K562 (cell line): ENCODE results near the gene INSIG1. TPM values are rescaled to one million over a fixed set of nuclear protein-coding genes. Genes with fewer than 3 reads are reported as not detected.

Experiments
- ARNT ChIP-seq, 2 experiments: fragments of 450-650 bp; IDR thresholded peaks; 2 replicates each; pipeline ENCODE4 v1.6.1; 2016; ENCODE audit warnings: mild to moderate bottlenecking in 1 of 2
- BRD9 ChIP-seq: fragments of 450-650 bp; IDR thresholded peaks from 2 replicates; pipeline ENCODE4 v1.6.1; 2018; ENCODE audit warnings: low read depth; ENCODE audit not compliant: partially characterized antibody
- HMG20B ChIP-seq: fragments of 250-450 bp; sonication (Bioruptor Pico); IDR thresholded peaks from 2 replicates; pipeline ENCODE4 v1.5.0; 2021; ENCODE audit warnings: mild to moderate bottlenecking
- LARP7 ChIP-seq: fragments of 450-650 bp; IDR thresholded peaks from 2 replicates; pipeline ENCODE4 v1.6.1; 2016
- NFRKB ChIP-seq: fragments of 450-650 bp; IDR thresholded peaks from 2 replicates; pipeline ENCODE4 v1.6.1; 2016; ENCODE audit warnings: low read depth
- PTBP1 ChIP-seq: fragments of 200-400 bp; formaldehyde crosslinking; IDR thresholded peaks from 2 replicates; pipeline ENCODE4 v1.6.1; 2017; ENCODE audit warnings: low read depth, low read length
- PURB ChIP-seq: sonication (generic); formaldehyde crosslinking; IDR thresholded peaks from 2 replicates; pipeline ENCODE4 v1.9.0; 2021; ENCODE audit warnings: low read depth, mild to moderate bottlenecking, missing genetic modification reagents
- RBBP5 ChIP-seq: fragments of 200-600 bp; sonication (generic); IDR thresholded peaks from 2 replicates; pipeline ENCODE4 v1.6.1; 2012; ENCODE audit warnings: borderline replicate concordance, mild to moderate bottlenecking, low read length, control low read depth, inconsistent platforms; ENCODE audit not compliant: insufficient read depth, poor library complexity, severe bottlenecking
- RBM14 ChIP-seq: fragments of 200-400 bp; formaldehyde crosslinking; IDR thresholded peaks from 2 replicates; pipeline ENCODE4 v1.6.1; 2018; ENCODE audit warnings: low read depth, mild to moderate bottlenecking, low read length, moderate library complexity, borderline replicate concordance; ENCODE audit not compliant: insufficient read depth
- RBM15 ChIP-seq: fragments of 200-400 bp; formaldehyde crosslinking; IDR thresholded peaks from 2 replicates; pipeline ENCODE4 v1.6.1; 2018; ENCODE audit warnings: mild to moderate bottlenecking, low read length, moderate library complexity; ENCODE audit not compliant: insufficient read depth
- RBM39 ChIP-seq: fragments of 200-400 bp; formaldehyde crosslinking; optimal IDR thresholded peaks from 2 replicates; pipeline ENCODE3; 2018; ENCODE audit warnings: low read depth, low read length
- SIX5 ChIP-seq, 2 experiments: IDR thresholded peaks; 2 replicates each; pipeline ENCODE4 v1.6.1; 2011; ENCODE audit warnings: low read length in 2 of 2, borderline replicate concordance in 1 of 2, low read depth in 1 of 2, mild to moderate bottlenecking in 1 of 2, moderate library complexity in 1 of 2; ENCODE audit not compliant: insufficient read depth in 1 of 2
- SMARCE1 ChIP-seq: fragments of 450-650 bp; IDR thresholded peaks from 2 replicates; pipeline ENCODE4 v1.7.1; 2016; ENCODE audit warnings: mild to moderate bottlenecking
- U2AF1 ChIP-seq: fragments of 200-400 bp; formaldehyde crosslinking; optimal IDR thresholded peaks from 2 replicates; pipeline ENCODE3; 2017; ENCODE audit warnings: mild to moderate bottlenecking, low read depth, low read length, moderate library complexity
- YBX1 ChIP-seq: fragments of 450-650 bp; IDR thresholded peaks from 2 replicates; pipeline ENCODE4 v1.7.1; 2016; ENCODE audit warnings: mild to moderate bottlenecking
- ZNF253 ChIP-seq: fragments of 250-450 bp; sonication (Bioruptor Pico); conservative IDR thresholded peaks from 2 replicates; pipeline ENCODE4 v1.6.1; 2021; ENCODE audit warnings: mild to moderate bottlenecking
- ZNF79 ChIP-seq: fragments of 250-450 bp; sonication (Bioruptor Pico); IDR thresholded peaks from 2 replicates; pipeline ENCODE4 v1.4.0; 2020; ENCODE audit warnings: low read depth, mild to moderate bottlenecking, moderate library complexity
- polyA plus RNA-seq, 8 experiments: library from polyadenylated mRNA; depleted of rRNA in 4 of 8; stranded (reverse) in 5 of 8; unstranded in 3 of 8; fragments of >200 nt; fragmentation: Nextera tagmentation in 2 of 8; fragmentation: Illumina TruSeq in 1 of 8; extraction: Ambion mirVana in 2 of 8; extraction: Trizol in 1 of 8; gene quantifications; 2 replicates each; pipeline versions ENCODE4 v1.2.1 to v1.2.3, GENCODE V29; 2011 to 2014; ENCODE audit warnings: inconsistent platforms in 1 of 8, missing spikeins in 1 of 8
- total RNA-seq, 7 experiments: library from RNA; depleted of rRNA in 6 of 7; stranded (reverse); fragments of >200 nt in 6 of 7; fragmentation: Illumina TruSeq in 2 of 7; extraction: Trizol in 2 of 7; gene quantifications; 2 replicates each; pipeline versions ENCODE4 v1.2.1 to v1.2.3, GENCODE V29; 2011 to 2021; ENCODE audit warnings: low replicate concordance in 1 of 7
- TF ChIP-seq, protein P1 (sequence below): fragments of 450-650 bp; IDR thresholded peaks from 2 replicates; pipeline ENCODE4 v1.6.1; 2016; ENCODE audit warnings: missing biosample characterization, missing genetic modification characterization
- TF ChIP-seq, protein P2 (sequence below): fragments of 450-650 bp; formaldehyde crosslinking; IDR thresholded peaks from 2 replicates; pipeline ENCODE4 v1.4.0; 2020; ENCODE audit warnings: mild to moderate bottlenecking, moderate library complexity
- TF ChIP-seq, protein P3 (sequence below): fragments of 450-650 bp; formaldehyde crosslinking; conservative IDR thresholded peaks from 2 replicates; pipeline ENCODE4 v1.4.0; 2022; ENCODE audit warnings: mild to moderate bottlenecking, missing genetic modification characterization
- TF ChIP-seq, protein P4 (sequence below): sonication (generic); formaldehyde crosslinking; IDR thresholded peaks from 2 replicates; pipeline ENCODE4 v1.9.0; 2022; ENCODE audit warnings: mild to moderate bottlenecking, missing genetic modification reagents
- TF ChIP-seq, protein P5 (sequence below): sonication (generic); formaldehyde crosslinking; IDR thresholded peaks from 2 replicates; pipeline ENCODE4 v1.5.0; 2020; ENCODE audit warnings: missing genetic modification reagents
- TF ChIP-seq, protein P6 (sequence below): fragments of 450-650 bp; conservative IDR thresholded peaks from 2 replicates; pipeline ENCODE4 v1.6.1; 2016; ENCODE audit warnings: missing genetic modification characterization, low read depth, mild to moderate bottlenecking, missing compliant biosample characterization, moderate library complexity

INSIG1 gene
- total and polyA plus RNA-seq, 9 of the 15 experiments (the other 6 are each of a cell fraction or from before 2014, with no cell fraction given): 57.1 to 787 (median 238) TPM

DNA sequence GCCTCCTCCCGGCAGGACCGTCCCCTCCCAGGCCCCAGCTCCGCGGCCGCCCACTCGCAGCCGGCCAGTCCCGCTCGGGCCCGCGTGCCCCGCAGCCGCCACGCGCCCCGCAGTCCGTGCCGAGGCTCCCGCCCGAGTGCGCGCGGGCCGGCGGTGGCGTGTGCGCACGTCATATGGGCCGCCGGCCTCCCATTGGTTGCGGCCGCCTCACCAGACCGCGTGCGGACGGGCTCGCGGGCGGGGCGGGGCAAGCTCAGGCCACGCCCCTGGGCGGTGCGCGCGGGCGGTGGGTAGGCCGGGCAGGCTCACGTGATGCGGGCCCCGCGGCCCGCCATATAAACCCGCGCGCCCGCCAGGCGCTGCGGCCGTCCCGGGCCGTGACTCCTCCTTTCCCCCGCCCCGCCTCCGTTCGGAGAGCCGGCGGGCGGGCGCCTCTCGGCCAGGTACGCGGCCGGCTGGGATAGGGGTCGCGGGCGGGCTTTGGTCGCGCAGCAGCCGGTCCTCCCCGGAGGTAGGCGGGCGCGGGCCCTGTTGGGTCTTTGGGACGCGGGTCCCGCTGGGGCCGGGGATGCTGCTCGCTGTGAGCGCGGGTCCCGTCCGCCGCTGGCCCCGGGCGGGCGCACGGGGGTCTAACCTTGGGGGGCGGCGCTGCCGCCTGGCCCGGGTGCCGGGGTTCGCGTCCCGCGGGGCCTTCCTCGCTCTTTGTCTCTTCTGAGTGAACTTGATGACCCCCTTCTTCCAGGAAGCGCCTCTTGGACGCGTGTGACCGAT, at the start of gene INSIG1 (continued):
- TF ChIP-seq ZNF79 (CRISPR knock-in tag) (no peak), LARP7 (no peak), BRD9 (no peak), RBM39 (no peak), RBBP5 (no peak), PTBP1 (no peak), YBX1 (no peak), U2AF1 (no peak), ZNF253 (no peak), SMARCE1 (no peak), ARNT (IDR thresholded peaks at IDR 0.05) (no peak), HMG20B (CRISPR knock-in tag) (no peak), PURB (CRISPR knock-in tag) (no peak), NFRKB (no peak), RBM14 (peak; percentile 80; the same call in 1 of the 2 replicates), RBM15 (no peak), SIX5 (IDR thresholded peaks at IDR 0.05; ENCODE audit: borderline replicate concordance in 1 of 2, insufficient read depth in 1 of 2, low read depth in 1 of 2, low read length in 2 of 2) (no peak)
- TF ChIP-seq, protein P1, sequence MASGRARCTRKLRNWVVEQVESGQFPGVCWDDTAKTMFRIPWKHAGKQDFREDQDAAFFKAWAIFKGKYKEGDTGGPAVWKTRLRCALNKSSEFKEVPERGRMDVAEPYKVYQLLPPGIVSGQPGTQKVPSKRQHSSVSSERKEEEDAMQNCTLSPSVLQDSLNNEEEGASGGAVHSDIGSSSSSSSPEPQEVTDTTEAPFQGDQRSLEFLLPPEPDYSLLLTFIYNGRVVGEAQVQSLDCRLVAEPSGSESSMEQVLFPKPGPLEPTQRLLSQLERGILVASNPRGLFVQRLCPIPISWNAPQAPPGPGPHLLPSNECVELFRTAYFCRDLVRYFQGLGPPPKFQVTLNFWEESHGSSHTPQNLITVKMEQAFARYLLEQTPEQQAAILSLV (tag): no peak
- TF ChIP-seq, protein P2, sequence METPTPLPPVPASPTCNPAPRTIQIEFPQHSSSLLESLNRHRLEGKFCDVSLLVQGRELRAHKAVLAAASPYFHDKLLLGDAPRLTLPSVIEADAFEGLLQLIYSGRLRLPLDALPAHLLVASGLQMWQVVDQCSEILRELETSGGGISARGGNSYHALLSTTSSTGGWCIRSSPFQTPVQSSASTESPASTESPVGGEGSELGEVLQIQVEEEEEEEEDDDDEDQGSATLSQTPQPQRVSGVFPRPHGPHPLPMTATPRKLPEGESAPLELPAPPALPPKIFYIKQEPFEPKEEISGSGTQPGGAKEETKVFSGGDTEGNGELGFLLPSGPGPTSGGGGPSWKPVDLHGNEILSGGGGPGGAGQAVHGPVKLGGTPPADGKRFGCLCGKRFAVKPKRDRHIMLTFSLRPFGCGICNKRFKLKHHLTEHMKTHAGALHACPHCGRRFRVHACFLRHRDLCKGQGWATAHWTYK: no peak
- TF ChIP-seq, protein P3, sequence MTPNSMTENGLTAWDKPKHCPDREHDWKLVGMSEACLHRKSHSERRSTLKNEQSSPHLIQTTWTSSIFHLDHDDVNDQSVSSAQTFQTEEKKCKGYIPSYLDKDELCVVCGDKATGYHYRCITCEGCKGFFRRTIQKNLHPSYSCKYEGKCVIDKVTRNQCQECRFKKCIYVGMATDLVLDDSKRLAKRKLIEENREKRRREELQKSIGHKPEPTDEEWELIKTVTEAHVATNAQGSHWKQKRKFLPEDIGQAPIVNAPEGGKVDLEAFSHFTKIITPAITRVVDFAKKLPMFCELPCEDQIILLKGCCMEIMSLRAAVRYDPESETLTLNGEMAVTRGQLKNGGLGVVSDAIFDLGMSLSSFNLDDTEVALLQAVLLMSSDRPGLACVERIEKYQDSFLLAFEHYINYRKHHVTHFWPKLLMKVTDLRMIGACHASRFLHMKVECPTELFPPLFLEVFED (CRISPR knock-in tag): no peak
- TF ChIP-seq, protein P4, sequence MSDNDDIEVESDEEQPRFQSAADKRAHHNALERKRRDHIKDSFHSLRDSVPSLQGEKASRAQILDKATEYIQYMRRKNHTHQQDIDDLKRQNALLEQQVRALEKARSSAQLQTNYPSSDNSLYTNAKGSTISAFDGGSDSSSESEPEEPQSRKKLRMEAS (CRISPR knock-in tag): peak; percentile 69
- TF ChIP-seq, protein P5, sequence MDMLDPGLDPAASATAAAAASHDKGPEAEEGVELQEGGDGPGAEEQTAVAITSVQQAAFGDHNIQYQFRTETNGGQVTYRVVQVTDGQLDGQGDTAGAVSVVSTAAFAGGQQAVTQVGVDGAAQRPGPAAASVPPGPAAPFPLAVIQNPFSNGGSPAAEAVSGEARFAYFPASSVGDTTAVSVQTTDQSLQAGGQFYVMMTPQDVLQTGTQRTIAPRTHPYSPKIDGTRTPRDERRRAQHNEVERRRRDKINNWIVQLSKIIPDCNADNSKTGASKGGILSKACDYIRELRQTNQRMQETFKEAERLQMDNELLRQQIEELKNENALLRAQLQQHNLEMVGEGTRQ: peak; percentile 93
- TF ChIP-seq, protein P6, sequence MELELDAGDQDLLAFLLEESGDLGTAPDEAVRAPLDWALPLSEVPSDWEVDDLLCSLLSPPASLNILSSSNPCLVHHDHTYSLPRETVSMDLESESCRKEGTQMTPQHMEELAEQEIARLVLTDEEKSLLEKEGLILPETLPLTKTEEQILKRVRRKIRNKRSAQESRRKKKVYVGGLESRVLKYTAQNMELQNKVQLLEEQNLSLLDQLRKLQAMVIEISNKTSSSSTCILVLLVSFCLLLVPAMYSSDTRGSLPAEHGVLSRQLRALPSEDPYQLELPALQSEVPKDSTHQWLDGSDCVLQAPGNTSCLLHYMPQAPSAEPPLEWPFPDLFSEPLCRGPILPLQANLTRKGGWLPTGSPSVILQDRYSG (tag): no peak
